ENCODE data around the gene TTC7B. TPM values are rescaled to one million over a fixed set of nuclear protein-coding genes. Genes with fewer than 3 reads are reported as not detected.

The TTC7B gene
- total RNA-seq, 2 experiments from 2014 or later, result 5.6 to 6.5 TPM

DNA sequence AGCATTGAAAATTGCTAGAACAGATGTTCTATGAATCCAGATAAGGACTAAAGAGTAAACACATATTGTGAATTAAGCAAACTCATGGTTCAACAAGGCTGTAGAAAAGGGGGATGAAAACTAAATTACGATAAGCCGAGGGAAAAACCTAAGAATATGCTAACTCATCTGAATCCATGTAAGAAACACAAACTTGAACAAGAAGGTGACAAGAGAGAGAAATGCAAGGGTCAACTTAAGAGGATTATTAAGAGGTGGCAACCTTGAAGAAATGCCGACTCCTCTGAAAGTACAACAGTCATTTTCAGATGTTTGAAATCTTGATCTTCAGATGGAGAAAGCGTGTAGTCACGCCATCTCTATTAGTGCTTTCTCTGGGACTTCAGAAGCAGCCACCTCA lies 128.6 kb downstream of the TTC7B start:
- Mint-ChIP-seq H3K27me3 (ENCODE audit: low read depth) (no peaks in the 10 kb centered on the region), H3K9me3 (no peaks in the 10 kb centered on the region), H3K36me3 (ENCODE audit: low read depth) (no peaks in the 10 kb centered on the region), H3K4me3 (no peak overlapping the region), H3K4me1 (ENCODE audit: low read depth) (no peaks in the 10 kb centered on the region), H3K27ac (no peak overlapping the region)
- intact Hi-C loops (cut with micrococcal nuclease), result no loop called here
- no peak for DNase-seq
- CTCF ChIA-PET, result no interaction called here

DNA sequence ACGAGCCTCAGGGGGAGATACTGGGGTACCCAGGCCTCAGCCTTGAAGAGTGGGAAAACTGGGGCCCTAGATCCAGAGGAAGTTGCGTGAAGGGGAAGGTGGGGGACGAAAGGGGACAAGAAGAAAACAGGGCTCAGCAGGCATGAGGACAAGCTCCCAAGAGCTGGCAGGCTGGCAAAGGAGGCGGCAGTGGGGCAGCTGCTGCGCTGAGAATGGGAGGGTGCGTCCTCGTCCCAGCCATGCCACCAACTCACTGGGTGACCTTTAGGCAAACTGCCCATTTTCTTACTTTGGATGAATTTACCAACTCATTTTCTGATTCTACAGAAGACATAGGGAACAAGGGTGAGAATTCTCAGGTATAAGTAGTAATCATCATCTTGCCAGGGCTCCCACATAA lies 133.6 kb downstream of the TTC7B start:
- Mint-ChIP-seq H3K9me3 (no peaks in the 10 kb centered on the region), H3K27me3 (ENCODE audit: low read depth) (no peaks in the 10 kb centered on the region), H3K4me1 (ENCODE audit: low read depth) (peaks cover 18% of the 10 kb centered on the region), H3K4me3 (no peak overlapping the region), H3K36me3 (ENCODE audit: low read depth) (no peaks in the 10 kb centered on the region), H3K27ac (no peak overlapping the region)
- CTCF ChIA-PET, result interaction anchor here (0.7 to 1.4 kb wide), 2 partner anchors 8 to 45 kb away, joined by 3 to 4 read pairs; no protein-coding TSS in a partner anchor
- intact Hi-C loops (cut with micrococcal nuclease), result no loop called here
- DNase-seq, result no peak

DNA sequence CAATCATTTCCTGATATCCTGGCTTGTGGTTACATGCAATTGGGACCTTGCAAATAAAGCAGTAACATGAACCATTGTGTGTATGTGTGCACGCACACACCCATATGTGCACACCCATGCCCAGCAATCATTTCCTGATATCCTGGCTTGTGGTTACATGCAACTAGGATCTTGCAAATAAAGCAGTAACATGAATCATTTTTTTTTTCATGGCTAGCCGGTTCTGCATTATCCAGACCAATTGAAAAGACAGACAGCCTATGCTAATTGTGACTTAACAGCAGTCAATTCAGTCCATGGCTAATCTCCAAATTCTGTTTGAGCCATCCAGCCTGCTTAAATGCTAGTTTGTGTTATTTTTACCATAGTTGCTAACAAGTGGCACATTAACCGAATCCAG lies 134.3 kb downstream of the TTC7B start:
- DNase-seq, result no peak
- intact Hi-C loops (cut with micrococcal nuclease), result no loop called here
- Mint-ChIP-seq H3K9me3 (no peaks in the 10 kb centered on the region), H3K4me3 (no peak overlapping the region), H3K27ac (no peak overlapping the region), H3K4me1 (ENCODE audit: low read depth) (peaks cover 25% of the 10 kb centered on the region), H3K36me3 (ENCODE audit: low read depth) (no peaks in the 10 kb centered on the region), H3K27me3 (ENCODE audit: low read depth) (no peaks in the 10 kb centered on the region)
- CTCF ChIA-PET, result interaction anchor here (0.7 to 1.4 kb wide), 2 partner anchors 9 to 44 kb away, joined by 3 to 4 read pairs; no protein-coding TSS in a partner anchor

DNA sequence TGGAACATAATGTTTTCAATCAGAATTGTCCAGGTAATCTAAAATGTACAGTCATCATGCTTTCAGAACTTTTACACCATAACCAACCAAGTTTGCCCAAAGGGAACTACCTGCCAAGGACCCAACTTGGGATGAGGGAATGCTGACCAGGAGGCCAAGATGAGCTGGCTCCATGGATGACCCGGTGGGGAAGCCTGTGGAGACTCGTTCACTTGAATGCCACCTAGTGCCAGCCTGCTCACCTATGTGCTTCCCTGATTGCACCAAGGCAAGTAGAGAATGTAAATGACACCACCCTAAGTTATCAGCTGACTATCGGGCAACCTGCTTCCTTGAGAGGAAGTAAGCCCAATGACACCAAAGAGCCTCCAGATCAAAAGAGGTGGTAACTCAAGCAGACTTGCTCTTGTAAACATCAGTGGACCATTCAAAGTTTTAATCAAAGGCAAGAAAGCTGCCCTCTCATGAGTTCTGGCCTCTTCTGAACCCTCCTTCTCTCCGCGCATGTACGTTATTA lies 137.3 kb downstream of the TTC7B start:
- CTCF ChIA-PET, result no interaction called here
- intact Hi-C loops (cut with micrococcal nuclease), result loop anchor here (10.0 kb wide), 1 partner anchor 724 kb away; the partner anchor contains the start of genes EFCAB11 and TDP1
- Mint-ChIP-seq H3K4me3 (no peak overlapping the region), H3K36me3 (ENCODE audit: low read depth) (no peaks in the 10 kb centered on the region), H3K9me3 (no peaks in the 10 kb centered on the region), H3K4me1 (ENCODE audit: low read depth) (peaks cover 38% of the 10 kb centered on the region), H3K27me3 (ENCODE audit: low read depth) (no peaks in the 10 kb centered on the region), H3K27ac (peak overlapping the region; percentile 82)
- DNase-seq, result no peak

GRCh38 chr14:90678420-90678819 lies 137.8 kb downstream of the TTC7B start:
- CTCF ChIA-PET, result no interaction called here

GRCh38 chr14:90677484-90678050 lies 138.7 kb downstream of the TTC7B start:
- H3K4me1 Mint-ChIP-seq (ENCODE audit: low read depth), result peaks cover 38% of the 10 kb centered on the region
- no peaks in the 10 kb centered on the region for H3K9me3 Mint-ChIP-seq
- H3K4me3 Mint-ChIP-seq, result peak overlapping the region; percentile 16
- H3K27ac Mint-ChIP-seq, result peak overlapping the region; percentile 82
- CTCF ChIA-PET, result interaction anchor here (0.9 kb wide), 1 partner anchor 166 kb away, joined by 3 read pairs; no protein-coding TSS in a partner anchor
- H3K27me3 Mint-ChIP-seq (ENCODE audit: low read depth), result no peaks in the 10 kb centered on the region
- intact Hi-C loops (cut with micrococcal nuclease), result loop anchor here (1.0 to 10.0 kb wide), 5 partner anchors 19 to 723 kb away; partner anchors contain the start of genes EFCAB11 and TDP1
- peak; percentile 37 for DNase-seq
- no peaks in the 10 kb centered on the region for H3K36me3 Mint-ChIP-seq (ENCODE audit: low read depth)

More at GRCh38 chr14:90678420-90678819, 137.8 kb downstream of the TTC7B start:
- Mint-ChIP-seq H3K9me3 (no peaks in the 10 kb centered on the region), H3K27ac (peak overlapping the region; percentile 82), H3K27me3 (ENCODE audit: low read depth) (no peaks in the 10 kb centered on the region), H3K36me3 (ENCODE audit: low read depth) (no peaks in the 10 kb centered on the region), H3K4me1 (ENCODE audit: low read depth) (peaks cover 38% of the 10 kb centered on the region), H3K4me3 (no peak overlapping the region)
- intact Hi-C loops (cut with micrococcal nuclease), result loop anchor here (10.0 kb wide), 1 partner anchor 724 kb away; the partner anchor contains the start of genes EFCAB11 and TDP1
- DNase-seq, result no peak

DNA sequence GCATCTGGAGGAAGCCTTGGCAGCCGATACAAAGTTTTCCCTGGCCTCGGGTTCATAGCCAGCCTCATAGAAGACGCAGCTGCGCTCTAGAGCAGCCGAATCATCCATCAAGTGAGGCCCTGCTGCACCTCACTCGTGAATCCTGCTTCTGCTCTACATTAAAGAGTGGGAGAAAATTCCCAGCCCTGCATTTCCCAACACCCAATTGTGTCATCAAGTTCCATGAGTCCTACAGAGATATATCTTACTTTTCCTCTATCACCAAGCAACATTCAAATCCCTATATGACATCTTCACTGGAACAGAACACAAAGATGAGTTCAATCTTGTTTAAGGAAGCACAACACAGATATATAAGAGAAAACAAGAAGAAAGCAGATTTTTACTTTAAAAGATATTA lies 139.3 kb downstream of the TTC7B start:
- H3K9me3 Mint-ChIP-seq, result no peaks in the 10 kb centered on the region
- H3K27me3 Mint-ChIP-seq (ENCODE audit: low read depth), result no peaks in the 10 kb centered on the region
- peaks cover 38% of the 10 kb centered on the region for H3K4me1 Mint-ChIP-seq (ENCODE audit: low read depth)
- peak overlapping the region; percentile 82 for H3K27ac Mint-ChIP-seq
- CTCF ChIA-PET, result interaction anchor here (0.9 kb wide), 1 partner anchor 165 kb away, joined by 3 read pairs; no protein-coding TSS in a partner anchor
- intact Hi-C loops (cut with micrococcal nuclease), result loop anchor here (1.0 to 10.0 kb wide), 5 partner anchors 19 to 722 kb away; partner anchors contain the start of genes EFCAB11 and TDP1
- no peaks in the 10 kb centered on the region for H3K36me3 Mint-ChIP-seq (ENCODE audit: low read depth)
- no peak overlapping the region for H3K4me3 Mint-ChIP-seq
- DNase-seq, result no peak

DNA sequence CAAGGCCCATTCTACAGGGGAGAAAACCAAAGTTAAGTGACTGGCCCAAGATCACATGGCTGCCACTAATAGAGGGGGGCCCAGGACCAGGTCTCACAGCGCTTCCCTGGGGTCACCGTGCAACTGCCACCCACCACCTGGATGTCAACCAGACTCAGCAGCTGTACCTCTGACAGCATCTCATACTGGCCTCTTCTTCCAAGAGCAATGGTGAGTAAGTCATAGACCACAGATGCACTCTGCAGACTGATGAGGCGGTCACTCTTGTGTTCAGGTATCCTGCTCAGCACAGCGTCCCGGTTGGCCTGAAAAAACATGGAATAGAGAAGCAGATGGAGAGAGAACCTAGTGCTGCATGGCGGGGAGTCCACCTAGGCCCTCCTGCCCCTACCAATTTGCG lies 139.9 kb downstream of the TTC7B start:
- Mint-ChIP-seq H3K9me3 (no peaks in the 10 kb centered on the region), H3K27me3 (ENCODE audit: low read depth) (no peaks in the 10 kb centered on the region), H3K4me1 (ENCODE audit: low read depth) (peaks cover 38% of the 10 kb centered on the region), H3K4me3 (no peak overlapping the region), H3K36me3 (ENCODE audit: low read depth) (no peaks in the 10 kb centered on the region), H3K27ac (no peak overlapping the region)
- CTCF ChIA-PET, result no interaction called here
- DNase-seq, result no peak
- intact Hi-C loops (cut with micrococcal nuclease), result loop anchor here (10.0 kb wide), 1 partner anchor 722 kb away; the partner anchor contains the start of genes EFCAB11 and TDP1

GRCh38 chr14:90675399-90675798 lies 140.8 kb downstream of the TTC7B start:
- H3K36me3 Mint-ChIP-seq (ENCODE audit: low read depth), result no peaks in the 10 kb centered on the region
- H3K4me3 Mint-ChIP-seq, result no peak overlapping the region
- H3K27ac Mint-ChIP-seq, result no peak overlapping the region
- peaks cover 38% of the 10 kb centered on the region for H3K4me1 Mint-ChIP-seq (ENCODE audit: low read depth)
- intact Hi-C loops (cut with micrococcal nuclease), result loop anchor here (10.0 kb wide), 1 partner anchor 721 kb away; the partner anchor contains the start of genes EFCAB11 and TDP1
- DNase-seq, result no peak
- no peaks in the 10 kb centered on the region for H3K9me3 Mint-ChIP-seq
- no peaks in the 10 kb centered on the region for H3K27me3 Mint-ChIP-seq (ENCODE audit: low read depth)
- CTCF ChIA-PET, result interaction anchor here (4.4 kb wide), 1 partner anchor 22 kb away, joined by 13 read pairs; no protein-coding TSS in a partner anchor

- Mint-ChIP-seq H3K27me3 (ENCODE audit: low read depth) (no peaks in the 10 kb centered on the region), H3K4me3 (no peak overlapping the region), H3K36me3 (ENCODE audit: low read depth) (peaks cover 1% of the 10 kb centered on the region), H3K9me3 (peaks cover 3% of the 10 kb centered on the region), H3K4me1 (ENCODE audit: low read depth) (peaks cover 38% of the 10 kb centered on the region), H3K27ac (no peak overlapping the region)
- CTCF ChIA-PET, result interaction anchor here (0.6 to 4.4 kb wide), 3 partner anchors 14 to 85 kb away, joined by 3 to 13 read pairs (median 5); no protein-coding TSS in a partner anchor
- DNase-seq, result no peak
- intact Hi-C loops (cut with micrococcal nuclease), result loop anchor here (10.0 kb wide), 1 partner anchor 720 kb away; the partner anchor contains the start of genes EFCAB11 and TDP1
Observed at GRCh38 chr14:90674716-90675115, 141.5 kb downstream of the TTC7B start.

- CTCF ChIA-PET, result interaction anchor here (0.6 to 4.4 kb wide), 3 partner anchors 14 to 86 kb away, joined by 3 to 13 read pairs (median 5); no protein-coding TSS in a partner anchor
- Mint-ChIP-seq H3K9me3 (peaks cover 4% of the 10 kb centered on the region), H3K27ac (no peak overlapping the region), H3K4me3 (no peak overlapping the region), H3K4me1 (ENCODE audit: low read depth) (peaks cover 35% of the 10 kb centered on the region), H3K36me3 (ENCODE audit: low read depth) (peaks cover 1% of the 10 kb centered on the region), H3K27me3 (ENCODE audit: low read depth) (no peaks in the 10 kb centered on the region)
- DNase-seq, result no peak
- intact Hi-C loops (cut with micrococcal nuclease), result loop anchor here (10.0 kb wide), 1 partner anchor 719 kb away; the partner anchor contains the start of genes EFCAB11 and TDP1
Observed at GRCh38 chr14:90674043-90674670, 142.1 kb downstream of the TTC7B start.

Data from activated naive CD4-positive, alpha-beta T cell treated with anti-CD3 and anti-CD28 coated beads for 36 hours (primary cell).